ENCODE data around the gene KSR2. TPM values are rescaled to one million over a fixed set of nuclear protein-coding genes. Genes with fewer than 3 reads are reported as not detected.

Gene KSR2
- total and polyA plus RNA-seq, 2 of the 4 experiments (the other 2 are of a cell fraction), result not detected

GRCh38 chr12:118017926-118018325 is 49.1 kb upstream of the KSR2 start:
- H3K4me3 ChIP-seq (ENCODE audit: insufficient read depth, low read depth, low read length), result no peak overlapping the region
- POLR2A ChIA-PET (ENCODE audit: unreplicated experiment), result no interaction called here

More at GRCh38 chr12:118017926-118018325, 49.1 kb upstream of the KSR2 start:
- Histone ChIP-seq H2BK5ac (ENCODE audit: low read depth, low read length, poor library complexity, severe bottlenecking) (no peak overlapping the region), H4K91ac (ENCODE audit: insufficient read depth, low read depth, low read length) (no peak overlapping the region), H3K36me3 (ENCODE audit: control insufficient read depth, insufficient read depth, low read length) (peaks cover 8% of the 10 kb centered on the region), H4K8ac (ENCODE audit: low read depth in 2 of 2, low read length in 2 of 2) (no peak overlapping the region), H3K56ac (ENCODE audit: extremely low read depth, insufficient read depth, low read length) (no peak overlapping the region), H3K9me3 (ENCODE audit: control insufficient read depth, insufficient read depth, low read length) (no peaks in the 10 kb centered on the region), H3K23ac (ENCODE audit: low read depth, low read length) (no peak overlapping the region), H3K9ac (ENCODE audit: low read depth, low read length) (no peak overlapping the region), H3K4me1 (ENCODE audit: control insufficient read depth, insufficient read depth, low read length) (no peaks in the 10 kb centered on the region), H3K4ac (ENCODE audit: low read depth, low read length) (no peak overlapping the region), H2AK9ac (replicated peaks; ENCODE audit: low read depth, low read length, poor library complexity) (no peak overlapping the region), H3K27me3 (ENCODE audit: control insufficient read depth, insufficient read depth, low read length) (no peaks in the 10 kb centered on the region), H3K14ac (replicated peaks; ENCODE audit: low read depth, low read length) (no peak overlapping the region), H3K9me1 (ENCODE audit: insufficient read depth, low read length) (no peaks in the 10 kb centered on the region), H4K20me1 (ENCODE audit: insufficient read depth, low read length) (no peaks in the 10 kb centered on the region), H3K79me1 (ENCODE audit: low read depth in 1 of 2, low read length in 2 of 2) (peaks cover 10% of the 10 kb centered on the region in 2 experiments), H2BK120ac (ENCODE audit: low read depth, low read length) (no peak overlapping the region), H2AK5ac (ENCODE audit: low read depth, low read length) (no peak overlapping the region), H4K5ac (ENCODE audit: low read depth, low read length) (no peak overlapping the region), H3K18ac (ENCODE audit: low read depth, low read length) (no peak overlapping the region), H3K4me2 (ENCODE audit: low read depth, low read length) (no peak overlapping the region), H2BK15ac (ENCODE audit: low read depth, low read length) (no peak overlapping the region), H2AFZ (replicated peaks; ENCODE audit: low read length, poor library complexity) (no peak overlapping the region), H3K27ac (ENCODE audit: insufficient read depth, low read length) (no peak overlapping the region), H2BK20ac (ENCODE audit: low read depth, low read length) (no peak overlapping the region)
- dilution Hi-C loops (cut with HindIII; ENCODE audit: low sequenced_read_pairs, unreplicated experiment), result no loop called here
- DNase-seq (no peak), ATAC-seq (ENCODE audit: low read depth) (no peak)
- in situ Hi-C loops (cut with MboI; ENCODE audit: low sequenced_read_pairs), result loop anchor here (10.0 kb wide), 1 partner anchor 143 kb away; no protein-coding TSS in a partner anchor
- BruUV-seq (replicated peaks), result TSS peak; percentile 47
- CTCF ChIA-PET, result no interaction called here
- TF ChIP-seq USF2 (IDR thresholded peaks at IDR 0.05; ENCODE audit: low read depth, low read length), result no peak
- no peak for TF ChIP-seq MAFK (IDR thresholded peaks at IDR 0.05; ENCODE audit: low read depth, low read length)
- no peak for TF ChIP-seq SMC3 (IDR thresholded peaks at IDR 0.05; ENCODE audit: low read depth, low read length)
- TF ChIP-seq, protein P1, sequence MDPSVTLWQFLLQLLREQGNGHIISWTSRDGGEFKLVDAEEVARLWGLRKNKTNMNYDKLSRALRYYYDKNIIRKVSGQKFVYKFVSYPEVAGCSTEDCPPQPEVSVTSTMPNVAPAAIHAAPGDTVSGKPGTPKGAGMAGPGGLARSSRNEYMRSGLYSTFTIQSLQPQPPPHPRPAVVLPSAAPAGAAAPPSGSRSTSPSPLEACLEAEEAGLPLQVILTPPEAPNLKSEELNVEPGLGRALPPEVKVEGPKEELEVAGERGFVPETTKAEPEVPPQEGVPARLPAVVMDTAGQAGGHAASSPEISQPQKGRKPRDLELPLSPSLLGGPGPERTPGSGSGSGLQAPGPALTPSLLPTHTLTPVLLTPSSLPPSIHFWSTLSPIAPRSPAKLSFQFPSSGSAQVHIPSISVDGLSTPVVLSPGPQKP (IDR thresholded peaks at IDR 0.05; ENCODE audit: borderline replicate concordance, low read depth, low read length), result no peak
- TF ChIP-seq RFX5 (IDR thresholded peaks at IDR 0.05; ENCODE audit: low read depth, low read length), result no peak
- TF ChIP-seq NFE2L2 (IDR thresholded peaks at IDR 0.05; ENCODE audit: low read depth, low read length), result no peak
- TF ChIP-seq RCOR1 (IDR thresholded peaks at IDR 0.05; ENCODE audit: insufficient replicate concordance, low read length), result no peak
- TF ChIP-seq BHLHE40 (IDR thresholded peaks at IDR 0.05; ENCODE audit: low read depth, low read length), result no peak
- intact Hi-C loops (cut with micrococcal nuclease), result loop anchor here (5.0 kb wide), 1 partner anchor 141 kb away; no protein-coding TSS in a partner anchor

All from IMR-90 (cell line).